Effector memory CD8-positive, alpha-beta T cell (primary cell): ENCODE data around the gene PTAFR.
"Not testable (repeated sequence)": the region's sequence is repeated elsewhere in the genome, so short reads cannot be mapped to it uniquely, and the experiment has no call there.

ENCODE experiments used
- ATAC-seq: fragments of 150-1000 bp; cut with Tn5 transposase; replicated peaks from 2 replicates; pipeline ENCODE4 v1.10.0; 2021; ENCODE audit warnings: mild to moderate bottlenecking, moderate library complexity
- DNase-seq, 3 experiments: peaks; one replicate each; pipeline ENCODE4 v3.0.0; 2021
- H3K27ac Mint-ChIP-seq, 2 donors: one replicate each; pipeline ENCODE4 v1.8.0; 2022; ENCODE audit warnings: mild to moderate bottlenecking in 2 of 2, mixed read lengths in 2 of 2, moderate library complexity in 2 of 2
- H3K27me3 Mint-ChIP-seq, 2 donors: one replicate each; pipeline ENCODE4 v1.8.0; 2022; ENCODE audit warnings: mixed read lengths in 2 of 2
- H3K36me3 Mint-ChIP-seq: one replicate; pipeline ENCODE4 v1.8.0; 2022; ENCODE audit warnings: mild to moderate bottlenecking, moderate library complexity, mixed read lengths; ENCODE audit not compliant: insufficient read depth
- H3K4me1 Mint-ChIP-seq, 2 donors: one replicate each; pipeline ENCODE4 v1.8.0; 2022; ENCODE audit warnings: low read depth in 2 of 2, mixed read lengths in 2 of 2
- H3K4me3 Mint-ChIP-seq, 2 donors: one replicate each; pipeline ENCODE4 v1.8.0; 2022; ENCODE audit warnings: mild to moderate bottlenecking in 2 of 2, mixed read lengths in 2 of 2, moderate library complexity in 2 of 2
- H3K9me3 Mint-ChIP-seq, 2 donors: one replicate each; pipeline ENCODE4 v1.8.0; 2022; ENCODE audit warnings: mixed read lengths in 2 of 2

Gene PTAFR

DNA sequence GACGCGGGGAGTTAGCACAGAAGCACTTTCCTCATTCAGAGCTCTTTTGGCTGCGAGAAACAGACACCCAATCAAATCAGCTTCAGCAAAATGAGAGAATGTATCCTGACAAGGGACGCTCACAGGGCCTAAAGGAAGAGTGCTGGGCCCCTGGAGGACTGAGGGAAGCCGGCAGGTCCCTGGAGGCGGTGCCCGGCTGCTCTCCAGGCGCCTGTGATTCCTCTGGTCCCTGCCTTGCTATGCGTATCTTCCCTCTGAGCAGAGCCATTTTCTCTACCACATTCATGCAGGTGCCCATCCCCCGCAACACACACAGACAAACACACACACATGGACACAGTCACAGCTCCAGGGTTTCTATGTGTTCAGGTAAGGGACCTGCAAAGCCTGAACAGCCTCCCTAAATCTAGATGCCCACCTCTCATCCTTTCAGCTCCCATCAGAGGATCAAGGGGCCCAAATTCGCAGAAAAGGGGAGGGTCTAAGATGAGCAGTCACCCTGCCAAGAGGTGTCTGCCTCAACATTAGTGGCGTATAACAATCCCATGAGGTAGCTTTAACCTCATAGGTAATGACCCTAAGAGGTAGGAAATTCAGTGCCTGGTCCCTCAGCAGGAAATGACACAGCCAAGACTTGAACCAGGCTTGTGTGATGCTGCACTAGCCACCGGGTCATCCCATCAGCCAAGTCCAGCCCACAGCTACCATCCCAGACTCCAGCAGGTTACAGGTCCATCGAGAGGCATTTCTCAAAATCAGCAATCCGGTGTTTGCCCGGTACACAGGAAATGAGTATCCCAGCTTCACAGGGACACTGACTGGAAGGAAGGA is 29.0 kb downstream of the PTAFR start:
- Mint-ChIP-seq H3K27ac (no peak overlapping the region), H3K27me3 (no peaks in the 10 kb centered on the region), H3K4me3 (no peak overlapping the region), H3K36me3 (no peaks in the 10 kb centered on the region), H3K4me1 (no peaks in the 10 kb centered on the region), H3K9me3 (no peaks in the 10 kb centered on the region)
- ATAC-seq (no peak), DNase-seq (no peak)

GRCh38 chr1:28145728-28146127 is 30.8 kb downstream of the PTAFR start:
- no peak overlapping the region for H3K27ac Mint-ChIP-seq
- no peaks in the 10 kb centered on the region for H3K27me3 Mint-ChIP-seq
- H3K36me3 Mint-ChIP-seq = no peaks in the 10 kb centered on the region
- no peaks in the 10 kb centered on the region for H3K4me1 Mint-ChIP-seq
- ATAC-seq = no peak
- DNase-seq = no peak
- H3K4me3 Mint-ChIP-seq = no peak overlapping the region
- no peaks in the 10 kb centered on the region for H3K9me3 Mint-ChIP-seq

- Mint-ChIP-seq H3K4me3 (no peak overlapping the region), H3K9me3 (no peaks in the 10 kb centered on the region), H3K36me3 (no peaks in the 10 kb centered on the region), H3K27me3 (peaks cover 0 to 4% of the 10 kb centered on the region in 2 donors), H3K27ac (peak overlapping the region in 1 of 2 donors; percentile 28), H3K4me1 (no peaks in the 10 kb centered on the region)
- ATAC-seq (no peak), DNase-seq (no peak)
Measured at GRCh38 chr1:28144203-28145135, 32.0 kb downstream of the PTAFR start.

- DNase-seq = no peak
- Mint-ChIP-seq H3K36me3 (no peaks in the 10 kb centered on the region), H3K27ac (peak overlapping the region in 1 of 2 donors; percentile 23), H3K4me1 (no peaks in the 10 kb centered on the region), H3K27me3 (peaks cover 0 to 12% of the 10 kb centered on the region in 2 donors), H3K4me3 (no peak overlapping the region), H3K9me3 (no peaks in the 10 kb centered on the region)
- no peak for ATAC-seq
Measured at GRCh38 chr1:28143496-28144202, 32.8 kb downstream of the PTAFR start.

- ATAC-seq = no peak
- no peak overlapping the region for H3K4me3 Mint-ChIP-seq
- H3K27me3 Mint-ChIP-seq = peaks cover 0 to 13% of the 10 kb centered on the region in 2 donors
- no peaks in the 10 kb centered on the region for H3K9me3 Mint-ChIP-seq
- H3K4me1 Mint-ChIP-seq = no peaks in the 10 kb centered on the region
- H3K27ac Mint-ChIP-seq = no peak overlapping the region
- no peak for DNase-seq
- no peaks in the 10 kb centered on the region for H3K36me3 Mint-ChIP-seq
Measured at GRCh38 chr1:28141685-28142084, 34.8 kb downstream of the PTAFR start.

- H3K4me1 Mint-ChIP-seq, H3K9me3 Mint-ChIP-seq, ATAC-seq, H3K4me3 Mint-ChIP-seq, DNase-seq, H3K27ac Mint-ChIP-seq, H3K36me3 Mint-ChIP-seq: not testable (repeated sequence)
- H3K27me3 Mint-ChIP-seq = peaks cover 0 to 13% of the 10 kb centered on the region in 2 donors
Measured at GRCh38 chr1:28139866-28140265, 36.6 kb downstream of the PTAFR start.

- ATAC-seq (no peak), DNase-seq (no peak)
- Mint-ChIP-seq H3K4me1 (peaks cover 0 to 2% of the 10 kb centered on the region in 2 donors), H3K36me3 (no peaks in the 10 kb centered on the region), H3K27ac (no peak overlapping the region), H3K27me3 (peaks cover 0 to 13% of the 10 kb centered on the region in 2 donors), H3K9me3 (no peaks in the 10 kb centered on the region), H3K4me3 (no peak overlapping the region)
Measured at GRCh38 chr1:28139025-28139712, 37.3 kb downstream of the PTAFR start.

DNA sequence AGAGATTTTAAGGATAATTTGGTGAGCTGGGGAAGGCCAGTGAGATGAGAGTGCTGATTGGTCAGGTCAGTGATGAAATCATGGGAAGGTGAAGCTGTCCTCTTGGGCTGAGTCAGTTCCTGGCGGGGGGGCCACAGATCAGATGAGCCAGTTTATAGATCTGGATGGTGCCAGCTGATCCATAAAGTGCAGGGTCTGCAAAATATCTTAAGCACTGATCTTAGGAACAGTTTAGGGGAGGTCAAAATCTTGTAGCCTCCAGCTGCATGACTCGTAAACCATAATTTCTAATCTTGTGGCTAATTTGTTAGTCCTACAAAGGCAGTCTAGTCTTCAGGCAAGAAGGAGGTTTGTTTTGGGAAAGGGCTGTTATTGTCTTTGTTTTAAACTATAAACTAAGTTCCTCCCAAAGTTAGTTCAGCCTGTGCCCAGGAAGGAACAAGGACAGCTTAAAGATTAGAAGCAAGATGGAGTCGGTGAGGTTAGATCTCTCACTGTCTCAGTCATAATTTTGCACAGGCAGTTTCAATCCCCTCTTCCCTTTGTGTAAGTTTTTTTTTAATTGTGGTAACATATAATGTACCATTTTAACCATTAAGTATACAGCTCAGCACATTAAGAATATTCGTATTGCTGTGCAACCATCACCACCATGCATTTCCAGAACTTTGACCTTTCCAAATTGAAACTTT is 39.4 kb downstream of the PTAFR start:
- DNase-seq (no peak), ATAC-seq (no peak)
- Mint-ChIP-seq H3K27me3 (peaks cover 0 to 13% of the 10 kb centered on the region in 2 donors), H3K27ac (peak overlapping the region in 1 of 2 donors; percentile 33), H3K36me3 (no peaks in the 10 kb centered on the region), H3K4me1 (peaks cover 0 to 2% of the 10 kb centered on the region in 2 donors), H3K4me3 (no peak overlapping the region), H3K9me3 (no peaks in the 10 kb centered on the region)

GRCh38 chr1:28136169-28136921 is 40.1 kb downstream of the PTAFR start:
- Mint-ChIP-seq H3K27me3 (peaks cover 0 to 13% of the 10 kb centered on the region in 2 donors), H3K27ac (peak overlapping the region in 1 of 2 donors; percentile 33)

DNA sequence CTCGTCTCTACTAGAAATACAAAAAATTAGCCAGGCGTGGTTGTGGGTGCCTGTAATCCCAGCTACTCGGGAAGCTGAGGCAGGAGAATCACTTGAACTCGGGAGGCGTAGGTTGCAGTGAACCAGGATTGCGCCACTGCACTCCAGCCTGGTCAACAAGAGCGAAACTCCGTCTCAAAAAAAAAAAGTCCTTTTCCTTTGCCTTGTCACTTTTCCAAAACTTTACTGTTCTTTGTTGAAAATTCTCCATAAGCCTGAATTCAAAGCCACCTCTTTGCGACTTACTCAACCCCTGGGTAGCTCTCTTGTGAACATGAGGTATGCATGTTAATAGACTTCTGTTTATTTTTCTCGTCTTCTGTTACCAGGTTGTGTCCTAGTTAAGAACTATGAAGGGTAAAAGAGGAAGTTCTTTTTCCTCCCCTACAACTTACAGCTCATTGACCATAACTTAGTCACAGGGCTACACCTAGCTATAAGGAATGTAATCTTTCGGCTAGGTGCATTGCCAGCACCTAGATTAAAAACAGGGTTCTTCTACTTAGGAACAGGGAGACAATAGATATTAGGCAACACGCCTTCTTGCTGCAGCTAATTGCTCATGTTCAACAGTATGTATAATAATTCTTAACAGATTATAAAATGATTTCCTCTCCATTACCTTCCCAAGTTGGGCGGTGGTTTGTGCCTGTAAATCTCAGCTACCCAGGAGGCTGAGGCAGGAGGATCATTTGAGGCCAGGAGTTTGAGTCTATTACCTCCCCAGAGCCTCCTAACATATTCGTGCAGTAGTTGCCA is 40.9 kb downstream of the PTAFR start:
- Mint-ChIP-seq H3K4me1 (peaks cover 0 to 2% of the 10 kb centered on the region in 2 donors), H3K9me3 (no peaks in the 10 kb centered on the region), H3K27ac (no peak overlapping the region), H3K4me3 (no peak overlapping the region), H3K27me3 (peaks cover 0 to 13% of the 10 kb centered on the region in 2 donors), H3K36me3 (no peaks in the 10 kb centered on the region)
- DNase-seq (no peak), ATAC-seq (peak; percentile 51)

More at GRCh38 chr1:28136169-28136921, 40.1 kb downstream of the PTAFR start:
- DNase-seq (no peak), ATAC-seq (no peak)
- H3K36me3 Mint-ChIP-seq = no peaks in the 10 kb centered on the region
- no peaks in the 10 kb centered on the region for H3K9me3 Mint-ChIP-seq
- H3K4me1 Mint-ChIP-seq = peaks cover 0 to 2% of the 10 kb centered on the region in 2 donors
- no peak overlapping the region for H3K4me3 Mint-ChIP-seq

DNA sequence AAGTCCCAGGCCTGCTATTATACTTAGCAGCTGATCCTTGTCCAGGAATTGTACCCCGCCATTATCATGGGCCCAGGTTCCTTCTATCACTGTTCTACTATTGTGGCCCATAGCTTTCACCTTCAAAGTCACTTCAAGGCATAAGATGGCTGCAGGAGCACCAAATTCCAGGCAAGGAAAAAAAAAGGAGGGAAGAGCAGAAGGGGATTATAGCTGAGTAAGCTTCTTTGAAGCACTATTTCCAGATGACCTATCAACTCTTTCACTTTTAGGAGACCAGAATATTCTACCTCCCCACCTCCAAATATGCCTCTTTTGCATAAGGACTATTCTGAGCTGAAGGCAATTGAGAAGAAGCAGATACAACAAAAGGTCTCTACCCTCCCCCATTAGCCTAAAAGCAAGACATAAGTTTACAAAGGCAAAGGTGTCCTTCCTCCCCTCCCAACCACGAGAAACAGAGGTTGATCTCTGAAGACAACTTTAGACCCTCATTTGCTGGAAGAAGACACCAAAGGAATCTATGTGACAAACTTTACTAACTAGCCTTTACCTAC is 41.8 kb downstream of the PTAFR start:
- Mint-ChIP-seq H3K27ac (no peak overlapping the region), H3K27me3 (peaks cover 0 to 12% of the 10 kb centered on the region in 2 donors)
- DNase-seq = no peak

More for the DNA sequence above, 41.8 kb downstream of the PTAFR start:
- H3K4me1 Mint-ChIP-seq = peaks cover 0 to 2% of the 10 kb centered on the region in 2 donors
- no peak overlapping the region for H3K4me3 Mint-ChIP-seq
- no peaks in the 10 kb centered on the region for H3K36me3 Mint-ChIP-seq
- H3K9me3 Mint-ChIP-seq = no peaks in the 10 kb centered on the region
- no peak for ATAC-seq
